ENCODE data around the gene TMEM19. TPM values are rescaled to one million over a fixed set of nuclear protein-coding genes. Genes with fewer than 3 reads are reported as not detected.

TMEM19 gene
- total and polyA plus RNA-seq, 2 of the 8 experiments (the other 6 are each of a cell fraction or from before 2014, with no cell fraction given) = 12.6 to 19.1 TPM

DNA sequence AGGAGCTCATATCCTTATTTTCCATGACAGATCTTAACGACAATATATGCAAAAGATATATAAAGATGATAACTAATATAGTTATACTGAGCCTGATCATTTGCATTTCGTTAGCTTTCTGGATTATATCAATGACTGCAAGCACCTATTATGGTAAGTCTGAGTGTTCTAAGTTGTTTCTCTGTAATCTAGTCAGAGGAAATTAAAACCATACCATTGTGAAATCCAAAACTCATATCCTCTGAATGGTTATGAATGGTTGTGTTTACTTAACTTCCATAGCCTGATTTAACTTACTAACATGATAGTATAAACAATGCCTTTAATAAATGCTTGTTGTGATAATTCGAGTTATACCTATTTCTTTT is 760 bp downstream of the TMEM19 start:
- H3K56ac ChIP-seq (replicated peaks; ENCODE audit: insufficient read length, low read depth, low read length) = no peak overlapping the region
- peak overlapping the region; percentile 32 to 72 for H3K4me2 ChIP-seq (ENCODE audit: insufficient read depth in 1 of 2, low read depth in 2 of 2, low read length in 2 of 2)
- H3K23ac ChIP-seq (ENCODE audit: insufficient read length) = no peak overlapping the region
- H2AK5ac ChIP-seq (ENCODE audit: low read depth, low read length) = no peak overlapping the region
- H4K5ac ChIP-seq (ENCODE audit: insufficient read length, low read depth, low read length) = peak overlapping the region; percentile 72
- DNase-seq (ENCODE audit: low read depth in 1 of 2, low spot score in 2 of 2) (no peak), FAIRE-seq (no peak)
- H4K8ac ChIP-seq (ENCODE audit: extremely low read depth, insufficient read depth, low read length) = no peak overlapping the region
- H3K14ac ChIP-seq (ENCODE audit: insufficient read length) = no peak overlapping the region
- no peak overlapping the region for H2BK15ac ChIP-seq (ENCODE audit: low read length)
- no peak overlapping the region for H2BK12ac ChIP-seq (ENCODE audit: low read depth, low read length)
- no peak overlapping the region for H3K18ac ChIP-seq (ENCODE audit: extremely low read depth, low read length)
- H2BK20ac ChIP-seq (ENCODE audit: low read length) = no peak overlapping the region
- H3K36me3 ChIP-seq (ENCODE audit: control insufficient read depth in 2 of 4, insufficient read depth in 4 of 4, low read length in 3 of 4) = no peaks in the 10 kb centered on the region
- 24% methylated on average over 3 of the region's 3 CpGs; no CpG with 5 or more reads in 1 of the 2 experiments for WGBS, 2 experiments (ENCODE audit: extremely low coverage in 1 of 2, insufficient coverage in 1 of 2, insufficient read length in 1 of 2, insufficient replicate concordance in 2 of 2, low coverage in 1 of 2, low lambda C conversion rate in 2 of 2, missing lambda C conversion rate in 1 of 2)
- peaks cover 2% of the 10 kb centered on the region; the same call in 1 of the 2 replicates for H3K23me2 ChIP-seq (ENCODE audit: low read depth, low read length)
- H2AFZ ChIP-seq (ENCODE audit: low read length) = peak overlapping the region; percentile 74
- no peaks in the 10 kb centered on the region for H4K20me1 ChIP-seq (replicated peaks in 1 of 2; ENCODE audit: control insufficient read depth in 1 of 2, insufficient read depth in 2 of 2, low read length in 2 of 2)
- peak overlapping the region; percentile 46 to 78 (median 70) for H3K4me3 ChIP-seq (ENCODE audit: extremely low read depth in 1 of 4, insufficient read depth in 2 of 4, low read depth in 3 of 4, low read length in 4 of 4)
- ChIA-PET POLR2A (ENCODE audit: partially characterized antibody) (interaction anchor here (0.6 to 6.1 kb wide), 9 partner anchors 9 to 65 kb away, joined by 3 to 81 read pairs (median 6); partner anchors contain the start of genes THAP2 and ZFC3H1), CTCF (ENCODE audit: partially characterized antibody) (interaction anchor here (1.1 to 4.1 kb wide), 7 partner anchors 10 to 61 kb away, joined by 3 to 21 read pairs (median 8); partner anchors contain the start of genes THAP2 and ZFC3H1)
- no peak overlapping the region for H4K91ac ChIP-seq (replicated peaks; ENCODE audit: insufficient read length, low read length)
- no peak overlapping the region for H3K4ac ChIP-seq (replicated peaks; ENCODE audit: insufficient read length, low read depth, low read length)
- H3K9me3 ChIP-seq (ENCODE audit: insufficient read depth in 2 of 2, low read depth in 1 of 2, low read length in 1 of 2) = no peaks in the 10 kb centered on the region
- no peaks in the 10 kb centered on the region for H3K79me2 ChIP-seq (ENCODE audit: control insufficient read depth in 1 of 2, insufficient read depth in 2 of 2, low read length in 2 of 2)
- no peaks in the 10 kb centered on the region for H3K4me1 ChIP-seq (replicated peaks in 1 of 4; ENCODE audit: control insufficient read depth in 3 of 4, insufficient read depth in 4 of 4, low read length in 3 of 4)
- H3K27ac ChIP-seq (ENCODE audit: low read depth, low read length) = no peak overlapping the region
- no peak overlapping the region for H2BK5ac ChIP-seq (ENCODE audit: low read depth, low read length)
- H3K9ac ChIP-seq (replicated peaks in 1 of 4; ENCODE audit: extremely low read depth in 1 of 4, low read depth in 3 of 4, low read length in 3 of 4) = peak overlapping the region in 2 of 4 experiments; percentile 57 to 79; a peak in 2 of 7 replicates
- no peak overlapping the region for H2BK120ac ChIP-seq (replicated peaks; ENCODE audit: low read depth, low read length)
- H3K27me3 ChIP-seq (replicated peaks in 1 of 4; ENCODE audit: control insufficient read depth in 3 of 4, extremely low read depth in 1 of 4, insufficient read depth in 3 of 4, low read length in 3 of 4) = no peaks in the 10 kb centered on the region
- H3K79me1 ChIP-seq (ENCODE audit: low read depth, low read length) = no peaks in the 10 kb centered on the region
- TF ChIP-seq GTF2F1 (IDR thresholded peaks at IDR 0.05; ENCODE audit: borderline replicate concordance, low read depth, low read length) (no peak), CREB1 (IDR thresholded peaks at IDR 0.05) (no peak), EGR1 (IDR thresholded peaks at IDR 0.05; ENCODE audit: borderline replicate concordance, low read depth, low read length) (no peak), SP4 (IDR thresholded peaks at IDR 0.05; ENCODE audit: low read length) (no peak), KDM5A (IDR thresholded peaks at IDR 0.05; ENCODE audit: low read length) (no peak), FOSL1 (IDR thresholded peaks at IDR 0.05; ENCODE audit: insufficient read depth, low read depth, low read length) (no peak), POU5F1 (IDR thresholded peaks at IDR 0.05; ENCODE audit: low read depth, low read length) (no peak), RFX5 (IDR thresholded peaks at IDR 0.05; ENCODE audit: borderline replicate concordance, low read depth, low read length) (no peak), SP1 (IDR thresholded peaks at IDR 0.05; ENCODE audit: low read depth, low read length) (no peak), SAP30 (IDR thresholded peaks at IDR 0.05; ENCODE audit: insufficient read depth, insufficient replicate concordance, low read length) (no peak), TBP (IDR thresholded peaks at IDR 0.05; ENCODE audit: low read depth, low read length) (no peak)
- TF ChIP-seq, protein P1, sequence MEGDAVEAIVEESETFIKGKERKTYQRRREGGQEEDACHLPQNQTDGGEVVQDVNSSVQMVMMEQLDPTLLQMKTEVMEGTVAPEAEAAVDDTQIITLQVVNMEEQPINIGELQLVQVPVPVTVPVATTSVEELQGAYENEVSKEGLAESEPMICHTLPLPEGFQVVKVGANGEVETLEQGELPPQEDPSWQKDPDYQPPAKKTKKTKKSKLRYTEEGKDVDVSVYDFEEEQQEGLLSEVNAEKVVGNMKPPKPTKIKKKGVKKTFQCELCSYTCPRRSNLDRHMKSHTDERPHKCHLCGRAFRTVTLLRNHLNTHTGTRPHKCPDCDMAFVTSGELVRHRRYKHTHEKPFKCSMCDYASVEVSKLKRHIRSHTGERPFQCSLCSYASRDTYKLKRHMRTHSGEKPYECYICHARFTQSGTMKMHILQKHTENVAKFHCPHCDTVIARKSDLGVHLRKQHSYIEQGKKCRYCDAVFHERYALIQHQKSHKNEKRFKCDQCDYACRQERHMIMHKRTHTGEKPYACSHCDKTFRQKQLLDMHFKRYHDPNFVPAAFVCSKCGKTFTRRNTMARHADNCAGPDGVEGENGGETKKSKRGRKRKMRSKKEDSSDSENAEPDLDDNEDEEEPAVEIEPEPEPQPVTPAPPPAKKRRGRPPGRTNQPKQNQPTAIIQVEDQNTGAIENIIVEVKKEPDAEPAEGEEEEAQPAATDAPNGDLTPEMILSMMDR (IDR thresholded peaks at IDR 0.05; ENCODE audit: control extremely low read depth in 1 of 3, insufficient read depth in 1 of 3, low read depth in 1 of 3, low read length in 3 of 3) = no peak

All from H1 (cell line).